NCI-H2107 treated with DMSO at 0.1 percent for 48 hours (cell line): ENCODE results near the gene LRP6.

Experiments used
- DNase-seq: peaks from one replicate; lab custom pipeline; 2025; ENCODE audit not compliant: unreplicated experiment; lab: John Stamatoyannopoulos, UW

Gene LRP6

GRCh38 chr12:12216349-12217017 is 50.4 kb downstream of the LRP6 start:
- DNase-seq, result no peak

GRCh38 chr12:12214635-12215131 is 52.2 kb downstream of the LRP6 start:
- no peak for DNase-seq

GRCh38 chr12:12214201-12214600 is 52.6 kb downstream of the LRP6 start:
- no peak for DNase-seq

GRCh38 chr12:12212769-12213168 is 54.1 kb downstream of the LRP6 start:
- DNase-seq, result no peak

GRCh38 chr12:12210983-12211382 is 55.9 kb downstream of the LRP6 start:
- DNase-seq, result no peak

- no peak for DNase-seq
Measured at GRCh38 chr12:12210416-12210815, 56.4 kb downstream of the LRP6 start.

- no peak for DNase-seq
Measured at GRCh38 chr12:12209675-12210074, 57.2 kb downstream of the LRP6 start.

GRCh38 chr12:12209043-12209442 is 57.8 kb downstream of the LRP6 start:
- no peak for DNase-seq

GRCh38 chr12:12207746-12208145 is 59.1 kb downstream of the LRP6 start:
- no peak for DNase-seq

GRCh38 chr12:12206776-12207388 is 60.0 kb downstream of the LRP6 start:
- DNase-seq, result no peak

GRCh38 chr12:12202747-12203146 is 64.1 kb downstream of the LRP6 start:
- no peak for DNase-seq

GRCh38 chr12:12202105-12202504 is 64.7 kb downstream of the LRP6 start:
- DNase-seq, result no peak

- no peak for DNase-seq
Measured at GRCh38 chr12:12201274-12201758, 65.5 kb downstream of the LRP6 start.

- no peak for DNase-seq
Measured at GRCh38 chr12:12200363-12200762, 66.5 kb downstream of the LRP6 start.

- no peak for DNase-seq
Measured at GRCh38 chr12:12198124-12198523, 68.7 kb downstream of the LRP6 start.

GRCh38 chr12:12197128-12197527 is 69.7 kb downstream of the LRP6 start:
- DNase-seq, result no peak

GRCh38 chr12:12195516-12195915 is 71.3 kb downstream of the LRP6 start:
- DNase-seq, result no peak

- DNase-seq, result no peak
Measured at GRCh38 chr12:12195081-12195480, 71.8 kb downstream of the LRP6 start.

GRCh38 chr12:12194206-12194605 is 72.6 kb downstream of the LRP6 start:
- DNase-seq, result no peak

GRCh38 chr12:12191008-12191407 is 75.8 kb downstream of the LRP6 start:
- DNase-seq, result no peak

- DNase-seq, result no peak
Measured at GRCh38 chr12:12190087-12190809, 76.6 kb downstream of the LRP6 start.

GRCh38 chr12:12185414-12185813 is 81.4 kb downstream of the LRP6 start:
- DNase-seq, result no peak
